Esophagus squamous epithelium (tissue), 4 donors: ENCODE results near the gene SIM1.

Experiments used
- CTCF ChIP-seq, 6 experiments: fragments of 450-650 bp in 4 of 6; fragments of 200-600 bp in 2 of 6; sonication (generic) in 2 of 6; IDR thresholded peaks; one replicate each; pipeline ENCODE4 v1.5.1; 2016 to 2019; ENCODE audit warnings: antibody characterized with exemption in 6 of 6, mild to moderate bottlenecking in 4 of 6, moderate library complexity in 4 of 6
- POLR2A ChIP-seq, 4 donors: fragments of 450-650 bp; IDR thresholded peaks; one replicate each; pipeline ENCODE4 v1.6.1; 2017; ENCODE audit warnings: antibody characterized with exemption in 4 of 4, mild to moderate bottlenecking in 4 of 4, moderate library complexity in 3 of 4

- no peak for TF ChIP-seq CTCF (IDR thresholded peaks at IDR 0.05)
- no peak for TF ChIP-seq POLR2A (IDR thresholded peaks at IDR 0.05)
These were observed 1.0 kb downstream of the SIM1 start for GRCh38 chr6:100463630-100464161.
